CD4-positive, alpha-beta T cell (primary cell): ENCODE data around the gene PRKAR2B. TPM values are rescaled to one million over a fixed set of nuclear protein-coding genes. Genes with fewer than 3 reads are reported as not detected.

Experiments used
- ATAC-seq: fragments of 200-7000 bp; cut with Tn5 transposase; one replicate; pipeline ENCODE4 v1.10.0; 2022; ENCODE audit warnings: mild to moderate bottlenecking; ENCODE audit not compliant: poor library complexity
- CTCF ChIA-PET: fragments of 350-600 bp; sonication (Branson Sonifier 250); formaldehyde crosslinking; loops from one replicate; lab custom pipeline; 2021; ENCODE audit warnings: antibody characterized with exemption, inconsistent platforms; lab: Charles Lee
- POLR2A ChIA-PET: fragments of 350-600 bp; sonication (Branson Sonifier 250); formaldehyde crosslinking; loops from one replicate; lab custom pipeline; 2021; ENCODE audit warnings: antibody characterized with exemption, inconsistent platforms; lab: Charles Lee
- DNase-seq, 14 experiments: peaks; one replicate each; pipeline ENCODE4 v3.0.0-alpha.2; 2013 to 2020; ENCODE audit warnings: mixed read lengths in 2 of 14
- H3K27ac ChIP-seq, 2 donors: one replicate each; pipeline versions ENCODE4 v1.5.1 to v1.7.0; 2013; ENCODE audit warnings: low read length in 2 of 2, low read depth in 1 of 2, mild to moderate bottlenecking in 1 of 2
- H3K27me3 ChIP-seq, 2 experiments: 1 replicate in 1 of 2; 2 replicates in 1 of 2; pipeline versions ENCODE4 v1.6.1 to v1.7.0; 2013; ENCODE audit warnings: low read length in 2 of 2, control low read depth in 1 of 2, mild to moderate bottlenecking in 1 of 2, moderate library complexity in 1 of 2; ENCODE audit not compliant: insufficient read depth in 2 of 2, control insufficient read depth in 1 of 2
- H3K36me3 ChIP-seq: one replicate; pipeline ENCODE4 v1.6.1; 2013; ENCODE audit warnings: low read length, control low read depth; ENCODE audit not compliant: insufficient read depth
- H3K4me1 ChIP-seq: one replicate; pipeline ENCODE4 v1.6.1; 2013; ENCODE audit warnings: low read length, control low read depth; ENCODE audit not compliant: insufficient read depth
- H3K4me3 ChIP-seq: one replicate; pipeline ENCODE4 v1.5.1; 2013; ENCODE audit warnings: mild to moderate bottlenecking, low read length, moderate library complexity
- H3K9me3 ChIP-seq, 2 experiments: 1 replicate in 1 of 2; 2 replicates in 1 of 2; pipeline versions ENCODE4 v1.6.1 to v1.7.0; 2013; ENCODE audit warnings: low read length in 2 of 2, mild to moderate bottlenecking in 2 of 2, control low read depth in 1 of 2, moderate library complexity in 1 of 2; ENCODE audit not compliant: control insufficient read depth in 1 of 2, insufficient read depth in 1 of 2
- H3K27ac Mint-ChIP-seq: one replicate; pipeline ENCODE4 v1.8.0; 2020; ENCODE audit warnings: mixed read lengths
- H3K27me3 Mint-ChIP-seq: one replicate; pipeline ENCODE4 v1.8.0; 2021; ENCODE audit warnings: mixed read lengths
- H3K36me3 Mint-ChIP-seq: one replicate; pipeline ENCODE4 v1.8.0; 2021; ENCODE audit warnings: low read depth, mixed read lengths
- H3K4me1 Mint-ChIP-seq: one replicate; pipeline ENCODE4 v1.8.0; 2021; ENCODE audit warnings: low read depth, mixed read lengths
- H3K4me3 Mint-ChIP-seq: one replicate; pipeline ENCODE4 v1.8.0; 2020; ENCODE audit warnings: mild to moderate bottlenecking, mixed read lengths
- H3K9me3 Mint-ChIP-seq: one replicate; pipeline ENCODE4 v1.8.0; 2020; ENCODE audit warnings: mixed read lengths
- CTCF ChIP-seq: fragments of 200-600 bp; IDR thresholded peaks from one replicate; pipeline ENCODE4 v1.8.0; 2022; ENCODE audit warnings: antibody characterized with exemption, mild to moderate bottlenecking
- intact Hi-C, 2 experiments: fragments of 100-400 bp; cut with DNase I in 1 of 2; cut with micrococcal nuclease in 1 of 2; formaldehyde crosslinking; loops; one replicate each; pipeline versions ENCODE4 v1.15.1 to v1.9.0; 2023 to 2025; cut with DNase I, micrococcal nuclease
- total RNA-seq, 174 experiments: library from RNA in 2 of 174; stranded (reverse) in 2 of 174; gene quantifications; one replicate each; pipeline ENCODE4 v1.2.3 and lab custom pipeline; 2021 to 2026

Gene PRKAR2B
- total RNA-seq, 2 experiments from 2014 or later = 0.41 to 0.42 TPM

- DNase-seq = no peak
- no peak for ATAC-seq
- H3K9me3 ChIP-seq = no peaks in the 10 kb centered on the region
- Mint-ChIP-seq H3K27ac (peak overlapping the region; percentile 39), H3K27me3 (peaks cover 41% of the 10 kb centered on the region), H3K4me3 (peak overlapping the region; percentile 94), H3K9me3 (no peaks in the 10 kb centered on the region), H3K36me3 (peaks cover 4% of the 10 kb centered on the region), H3K4me1 (peaks cover 13% of the 10 kb centered on the region)
- ChIA-PET POLR2A (interaction anchor here (2.3 kb wide), 1 partner anchor 125 kb away, joined by 5 read pairs; the partner anchor contains the start of gene HBP1), CTCF (no interaction called here)
- no peaks in the 10 kb centered on the region for H3K36me3 ChIP-seq
- peak overlapping the region; percentile 48 for H3K4me3 ChIP-seq
- H3K27me3 ChIP-seq = peaks cover 12 to 30% of the 10 kb centered on the region in 2 experiments
- H3K4me1 ChIP-seq = peaks cover 10% of the 10 kb centered on the region
- TF ChIP-seq CTCF = no peak
- no peak overlapping the region for H3K27ac ChIP-seq
- intact Hi-C loops = loop anchor here (2.0 to 10.0 kb wide), 5 partner anchors 81 to 701 kb away; partner anchors contain the start of genes CBLL1 (in 1 of the 2), COG5 (in 1 of the 2), DUS4L (in 1 of the 2) and PIK3CG (in 1 of the 2)
Measured at GRCh38 chr7:107043921-107044346, 571 bp upstream of the PRKAR2B start.

GRCh38 chr7:107045195-107045960 is 873 bp downstream of the PRKAR2B start:
- Histone ChIP-seq H3K4me1 (peaks cover 10% of the 10 kb centered on the region), H3K9me3 (no peaks in the 10 kb centered on the region), H3K27me3 (peaks cover 12 to 30% of the 10 kb centered on the region in 2 experiments), H3K27ac (no peak overlapping the region), H3K4me3 (peak overlapping the region; percentile 60), H3K36me3 (no peaks in the 10 kb centered on the region)
- intact Hi-C loops = loop anchor here (2.0 to 10.0 kb wide), 7 partner anchors 79 to 699 kb away; partner anchors contain the start of genes CBLL1 (in 1 of the 2), CCDC71L (in 1 of the 2), COG5 (in 1 of the 2) and DUS4L (in 1 of the 2)
- no peaks in the 10 kb centered on the region for H3K9me3 Mint-ChIP-seq
- H3K27me3 Mint-ChIP-seq = peaks cover 43% of the 10 kb centered on the region
- ChIA-PET CTCF (no interaction called here), POLR2A (interaction anchor here (1.0 kb wide), 2 partner anchors 81 to 124 kb away, joined by 3 read pairs; partner anchors contain the start of gene HBP1)
- no peak overlapping the region for H3K27ac Mint-ChIP-seq
- H3K36me3 Mint-ChIP-seq = peaks cover 4% of the 10 kb centered on the region
- ATAC-seq (no peak), DNase-seq (peak in 3 of 14 experiments; percentile 8 to 15 (median 14))
- peak overlapping the region; percentile 92 for H3K4me3 Mint-ChIP-seq
- peaks cover 13% of the 10 kb centered on the region for H3K4me1 Mint-ChIP-seq
- TF ChIP-seq CTCF = no peak

- no peaks in the 10 kb centered on the region for H3K9me3 ChIP-seq
- H3K36me3 ChIP-seq = no peaks in the 10 kb centered on the region
- no peak overlapping the region for H3K27ac ChIP-seq
- H3K4me1 Mint-ChIP-seq = peaks cover 13% of the 10 kb centered on the region
- H3K27me3 ChIP-seq = peaks cover 12 to 30% of the 10 kb centered on the region in 2 experiments
- no peak for ATAC-seq
- H3K27ac Mint-ChIP-seq = no peak overlapping the region
- H3K36me3 Mint-ChIP-seq = peaks cover 4% of the 10 kb centered on the region
- H3K4me3 ChIP-seq = no peak overlapping the region
- peaks cover 10% of the 10 kb centered on the region for H3K4me1 ChIP-seq
- CTCF ChIA-PET = no interaction called here
- H3K9me3 Mint-ChIP-seq = no peaks in the 10 kb centered on the region
- TF ChIP-seq CTCF = no peak
- peaks cover 43% of the 10 kb centered on the region for H3K27me3 Mint-ChIP-seq
- intact Hi-C loops = loop anchor here (2.0 to 10.0 kb wide), 7 partner anchors 79 to 699 kb away; partner anchors contain the start of genes CBLL1 (in 1 of the 2), CCDC71L (in 1 of the 2), COG5 (in 1 of the 2) and DUS4L (in 1 of the 2)
- POLR2A ChIA-PET = interaction anchor here (1.0 kb wide), 1 partner anchor 123 kb away, joined by 3 read pairs; the partner anchor contains the start of gene HBP1
- H3K4me3 Mint-ChIP-seq = peak overlapping the region; percentile 92
- no peak for DNase-seq
Measured at GRCh38 chr7:107045980-107046379, 1.5 kb downstream of the PRKAR2B start.
